A673 (cell line): ENCODE data around the gene SH2B3. TPM values are rescaled to one million over a fixed set of nuclear protein-coding genes. Genes with fewer than 3 reads are reported as not detected.

Experiments used
- BruUV-seq: library from RNA; stranded (reverse); fragments of 400-500 nt; replicated peaks from 2 replicates; lab custom pipeline; 2021; lab: Mats Ljungman, UMichigan
- CTCF ChIA-PET: fragments of 300-600 bp; sonication (Branson Sonifier 250); formaldehyde crosslinking; loops from one replicate; lab custom pipeline; 2022; ENCODE audit warnings: antibody characterized with exemption; lab: Charles Lee
- POLR2A ChIA-PET: fragments of 300-600 bp; sonication (Branson Sonifier 250); formaldehyde crosslinking; loops from one replicate; lab custom pipeline; 2022; ENCODE audit warnings: antibody characterized with exemption; ENCODE audit not compliant: low non-redundant PET; lab: Charles Lee
- DNase-seq: peaks from one replicate; pipeline ENCODE4 v3.0.0-alpha.2; 2015; ENCODE audit warnings: low spot score
- H3K27ac ChIP-seq: fragments of 200-600 bp; sonication (generic); 2 replicates; pipeline ENCODE4 v1.5.1; 2016; ENCODE audit warnings: mixed run types, low read depth, mild to moderate bottlenecking, mixed read lengths, antibody characterized with exemption, low read length; ENCODE audit not compliant: poor library complexity, severe bottlenecking
- H3K27me3 ChIP-seq: fragments of 200-600 bp; sonication (generic); replicated peaks from 2 replicates; pipeline ENCODE4 v1.6.1; 2017; ENCODE audit warnings: mixed run types, low read depth, mild to moderate bottlenecking, mixed read lengths, antibody characterized with exemption, low read length; ENCODE audit not compliant: insufficient read depth, poor library complexity
- H3K36me3 ChIP-seq: fragments of 200-600 bp; sonication (generic); 2 replicates; pipeline ENCODE4 v1.6.1; 2016; ENCODE audit warnings: mixed run types, mild to moderate bottlenecking, mixed read lengths, antibody characterized with exemption, low read length; ENCODE audit not compliant: insufficient read depth, poor library complexity, severe bottlenecking
- H3K4me1 ChIP-seq: fragments of 200-600 bp; sonication (generic); 2 replicates; pipeline ENCODE4 v1.6.1; 2017; ENCODE audit warnings: mixed run types, mild to moderate bottlenecking, mixed read lengths, antibody characterized with exemption, low read length; ENCODE audit not compliant: insufficient read depth, poor library complexity, severe bottlenecking
- H3K4me3 ChIP-seq: fragments of 200-600 bp; sonication (generic); 2 replicates; pipeline ENCODE4 v1.5.1; 2016; ENCODE audit warnings: low read depth, mixed run types, mild to moderate bottlenecking, mixed read lengths, low read length; ENCODE audit not compliant: poor library complexity, severe bottlenecking
- H3K9me3 ChIP-seq: fragments of 200-600 bp; sonication (generic); 2 replicates; pipeline ENCODE4 v1.6.1; 2016; ENCODE audit warnings: mixed run types, low read depth, mild to moderate bottlenecking, mixed read lengths, antibody characterized with exemption, low read length; ENCODE audit not compliant: poor library complexity, severe bottlenecking
- CTCF ChIP-seq: fragments of 300-800, 200-600 bp; sonication (generic); conservative IDR thresholded peaks from 2 replicates; pipeline ENCODE4 v1.5.1; 2017; ENCODE audit warnings: low read depth, mild to moderate bottlenecking, antibody characterized with exemption, low read length, moderate library complexity, mixed read lengths
- EZH2 ChIP-seq: fragments of 200-600 bp; sonication (generic); IDR thresholded peaks from 2 replicates; pipeline ENCODE4 v1.6.1; 2017; ENCODE audit warnings: borderline replicate concordance, low read depth, mild to moderate bottlenecking, mixed read lengths, antibody characterized with exemption, low read length; ENCODE audit not compliant: poor library complexity, severe bottlenecking
- intact Hi-C: fragments of 100-400 bp; cut with micrococcal nuclease; formaldehyde crosslinking; loops from one replicate; pipeline ENCODE4 v1.10.0; 2022; ENCODE audit not compliant: unreplicated experiment
- total RNA-seq: library from RNA; stranded (reverse); gene quantifications from 2 replicates; pipeline ENCODE4 v1.2.3, GENCODE V29; 2021

SH2B3 gene
- total RNA-seq, 1 experiment from 2014 or later = 133 TPM

- POLR2A ChIA-PET = no interaction called here
- intact Hi-C loops = no loop called here
- CTCF ChIA-PET = interaction anchor here (0.5 to 1.4 kb wide), 2 partner anchors 12 to 1759 kb away, joined by 3 to 6 read pairs; no protein-coding TSS in a partner anchor
Measured at GRCh38 chr12:111438481-111438880, 32.8 kb downstream of the SH2B3 start.

GRCh38 chr12:111439657-111440151 is 34.0 kb downstream of the SH2B3 start:
- Histone ChIP-seq H3K36me3 (peaks cover 11% of the 10 kb centered on the region), H3K4me1 (peaks cover 65% of the 10 kb centered on the region), H3K27ac (peak overlapping the region; percentile 87), H3K4me3 (no peak overlapping the region), H3K9me3 (no peaks in the 10 kb centered on the region), H3K27me3 (no peaks in the 10 kb centered on the region)
- BruUV-seq = no TSS peak
- CTCF ChIA-PET = no interaction called here
- POLR2A ChIA-PET = no interaction called here
- intact Hi-C loops = no loop called here
- DNase-seq = no peak
- TF ChIP-seq CTCF (no peak), EZH2 (no peak)

More at GRCh38 chr12:111438481-111438880, 32.8 kb downstream of the SH2B3 start:
- no TSS peak for BruUV-seq
- H3K4me1 ChIP-seq = peaks cover 67% of the 10 kb centered on the region
- no peak for TF ChIP-seq CTCF
- H3K9me3 ChIP-seq = no peaks in the 10 kb centered on the region
- H3K27me3 ChIP-seq = no peaks in the 10 kb centered on the region
- peak overlapping the region; percentile 79 for H3K27ac ChIP-seq
- H3K4me3 ChIP-seq = no peak overlapping the region
- H3K36me3 ChIP-seq = peaks cover 11% of the 10 kb centered on the region
- DNase-seq = no peak

- H3K36me3 ChIP-seq = peaks cover 11% of the 10 kb centered on the region
- TF ChIP-seq CTCF (no peak), EZH2 (no peak)
- peak overlapping the region; percentile 87 for H3K27ac ChIP-seq
- no peak overlapping the region for H3K4me3 ChIP-seq
- no peak for DNase-seq
- POLR2A ChIA-PET = no interaction called here
- peaks cover 65% of the 10 kb centered on the region for H3K4me1 ChIP-seq
- CTCF ChIA-PET = no interaction called here
- intact Hi-C loops = no loop called here
- BruUV-seq = no TSS peak
- no peaks in the 10 kb centered on the region for H3K9me3 ChIP-seq
- no peaks in the 10 kb centered on the region for H3K27me3 ChIP-seq
Measured at GRCh38 chr12:111440152-111440551, 34.4 kb downstream of the SH2B3 start.
